HG02588 (cell line): ENCODE data around the gene IL6ST.
"Not testable (repeated sequence)": the region's sequence is repeated elsewhere in the genome, so short reads cannot be mapped to it uniquely, and the experiment has no call there.

Experiments used
- ATAC-seq: cut with Tn5 transposase; IDR thresholded peaks from one replicate; pipeline ENCODE4 v1.9.1; 2021; ENCODE audit warnings: mild to moderate bottlenecking, moderate library complexity; ENCODE audit not compliant: unreplicated experiment

Gene IL6ST

GRCh38 chr5:55969956-55970355 is 24.8 kb downstream of the IL6ST start:
- ATAC-seq, result no peak

- ATAC-seq, result no peak
Observed at GRCh38 chr5:55966284-55966683, 28.5 kb downstream of the IL6ST start.

- ATAC-seq, result no peak
Observed at GRCh38 chr5:55965525-55965924, 29.2 kb downstream of the IL6ST start.

- ATAC-seq, result no peak
Observed at GRCh38 chr5:55960779-55961178, 34.0 kb downstream of the IL6ST start.

GRCh38 chr5:55959208-55959607 is 35.6 kb downstream of the IL6ST start:
- ATAC-seq, result no peak

DNA sequence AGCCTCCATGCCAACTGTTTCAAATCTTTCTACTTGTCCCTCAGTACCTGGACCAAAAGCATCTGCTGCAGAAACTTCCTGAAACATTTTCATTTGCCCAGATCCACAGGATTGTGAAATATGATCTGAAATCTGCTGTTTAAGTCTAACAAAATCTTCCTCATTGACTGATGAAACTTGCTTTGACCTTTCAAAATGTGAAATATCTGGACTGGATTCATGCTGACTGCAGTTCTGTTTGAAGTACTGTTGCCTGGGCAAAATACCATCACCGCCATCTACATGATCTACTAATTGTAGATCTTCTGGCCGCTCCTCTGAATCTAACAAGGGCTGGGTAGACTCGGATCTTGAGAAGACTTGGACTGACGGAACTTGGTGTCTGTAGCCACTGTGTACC is 53.6 kb downstream of the IL6ST start:
- not testable (repeated sequence) for ATAC-seq

GRCh38 chr5:55937598-55937997 is 57.2 kb downstream of the IL6ST start:
- ATAC-seq, result not testable (repeated sequence)

DNA sequence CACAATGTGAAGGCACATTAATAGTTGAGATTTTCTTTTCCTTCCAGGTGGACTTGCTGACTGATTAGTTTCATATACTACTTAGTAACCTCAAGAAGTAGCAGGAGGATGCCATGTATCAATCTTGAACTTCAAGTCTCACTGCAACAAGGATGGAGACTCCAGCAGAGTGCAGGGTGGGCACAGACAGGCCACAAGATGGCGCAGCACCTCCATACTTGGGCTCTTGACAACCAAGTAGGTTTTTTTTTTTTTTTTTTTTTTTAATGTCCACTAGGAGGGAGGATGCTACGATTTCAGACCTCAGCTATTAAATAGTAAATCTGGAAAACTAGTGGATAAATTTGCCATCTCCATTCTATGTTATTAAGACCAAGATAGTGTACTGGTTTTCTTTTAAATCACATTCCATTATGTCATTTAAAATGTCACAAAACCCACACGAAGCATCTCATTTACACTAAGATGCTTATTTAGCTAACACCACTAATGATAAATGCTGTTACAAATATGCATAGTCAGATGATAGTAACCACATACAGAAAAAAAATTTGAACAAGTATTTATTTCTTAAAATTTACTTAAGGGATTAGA is 58.6 kb downstream of the IL6ST start:
- no peak for ATAC-seq

- no peak for ATAC-seq
Observed at GRCh38 chr5:55935371-55935770, 59.4 kb downstream of the IL6ST start.

GRCh38 chr5:55934720-55935119 is 60.0 kb downstream of the IL6ST start:
- ATAC-seq, result no peak

DNA sequence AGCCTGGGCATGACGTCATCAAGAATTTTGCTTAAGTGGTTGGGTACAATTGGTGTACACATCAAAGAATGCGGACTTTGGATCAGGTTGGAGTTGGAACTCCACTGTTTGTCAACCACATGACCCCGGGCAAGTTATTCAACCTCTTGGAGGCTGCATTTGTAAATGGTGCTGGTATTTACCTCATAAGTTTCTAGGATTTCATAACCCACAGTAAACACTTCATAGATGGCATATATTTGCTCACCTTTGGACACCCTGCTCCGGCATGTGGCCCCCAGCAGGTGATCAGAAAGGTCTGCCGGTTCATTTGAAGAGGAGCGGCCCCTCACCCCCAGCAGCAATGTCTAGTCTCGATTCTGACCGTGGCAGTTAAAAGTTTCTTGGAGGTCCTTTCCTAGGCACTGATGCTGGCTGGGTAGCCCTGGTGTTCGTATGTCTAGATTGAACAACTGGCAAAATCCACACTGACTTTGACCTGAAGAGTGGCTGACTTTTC is 60.6 kb downstream of the IL6ST start:
- ATAC-seq, result no peak

DNA sequence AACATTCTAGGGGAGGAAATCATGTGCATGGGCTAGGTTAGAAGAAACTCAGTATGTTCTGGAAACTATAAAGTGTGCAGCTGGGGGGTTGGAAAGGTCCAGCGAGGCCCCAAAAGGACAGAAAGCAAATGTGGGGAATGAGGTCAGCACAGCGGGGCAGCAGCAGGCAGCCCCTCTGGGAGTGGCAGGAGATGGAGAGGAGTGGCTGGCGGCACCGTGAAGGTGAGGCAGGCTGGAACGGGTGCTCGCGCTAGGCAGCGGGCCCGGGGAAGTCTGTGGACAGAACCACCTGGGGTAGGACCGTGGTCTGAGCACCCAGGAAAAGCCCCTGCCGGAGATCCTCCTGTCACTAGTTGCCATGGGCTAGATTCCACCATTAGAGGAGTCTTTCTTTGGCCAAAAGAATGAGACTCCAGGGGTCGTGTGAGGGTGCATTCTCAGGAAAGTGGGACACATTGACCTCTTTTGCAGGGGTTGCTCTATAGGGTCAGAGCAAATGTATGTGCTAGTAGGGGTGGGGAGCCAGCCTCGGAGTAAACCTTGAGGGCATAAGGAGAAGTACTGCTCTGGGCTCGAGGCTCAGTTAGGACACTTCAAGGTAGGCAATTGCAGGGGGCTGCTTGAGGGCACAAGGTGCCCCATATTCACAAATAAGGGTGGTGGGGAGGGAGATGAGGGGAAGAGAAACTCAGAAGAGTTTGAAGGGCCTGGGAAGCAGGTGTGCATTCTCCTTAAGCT is 61.2 kb downstream of the IL6ST start:
- ATAC-seq, result no peak

DNA sequence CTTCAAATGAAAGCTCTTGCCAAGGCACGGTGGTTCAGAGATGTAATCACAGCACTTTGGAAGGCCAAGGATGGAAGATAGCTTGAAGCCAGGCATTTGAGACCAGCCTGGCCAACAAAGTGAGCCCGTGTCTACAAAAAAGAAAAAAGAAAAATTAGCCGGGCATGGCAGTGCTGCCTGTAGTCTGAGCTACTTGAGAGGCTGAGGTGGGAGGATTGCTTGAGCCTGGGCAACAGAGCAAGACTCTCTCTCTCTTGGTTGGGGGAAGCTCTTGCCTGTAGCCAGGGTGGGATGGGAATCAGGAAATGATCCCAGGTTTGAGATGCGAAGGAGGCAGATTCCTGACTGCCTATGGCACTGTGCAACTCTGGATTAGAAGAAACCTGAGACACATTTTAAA is 62.1 kb downstream of the IL6ST start:
- no peak for ATAC-seq

DNA sequence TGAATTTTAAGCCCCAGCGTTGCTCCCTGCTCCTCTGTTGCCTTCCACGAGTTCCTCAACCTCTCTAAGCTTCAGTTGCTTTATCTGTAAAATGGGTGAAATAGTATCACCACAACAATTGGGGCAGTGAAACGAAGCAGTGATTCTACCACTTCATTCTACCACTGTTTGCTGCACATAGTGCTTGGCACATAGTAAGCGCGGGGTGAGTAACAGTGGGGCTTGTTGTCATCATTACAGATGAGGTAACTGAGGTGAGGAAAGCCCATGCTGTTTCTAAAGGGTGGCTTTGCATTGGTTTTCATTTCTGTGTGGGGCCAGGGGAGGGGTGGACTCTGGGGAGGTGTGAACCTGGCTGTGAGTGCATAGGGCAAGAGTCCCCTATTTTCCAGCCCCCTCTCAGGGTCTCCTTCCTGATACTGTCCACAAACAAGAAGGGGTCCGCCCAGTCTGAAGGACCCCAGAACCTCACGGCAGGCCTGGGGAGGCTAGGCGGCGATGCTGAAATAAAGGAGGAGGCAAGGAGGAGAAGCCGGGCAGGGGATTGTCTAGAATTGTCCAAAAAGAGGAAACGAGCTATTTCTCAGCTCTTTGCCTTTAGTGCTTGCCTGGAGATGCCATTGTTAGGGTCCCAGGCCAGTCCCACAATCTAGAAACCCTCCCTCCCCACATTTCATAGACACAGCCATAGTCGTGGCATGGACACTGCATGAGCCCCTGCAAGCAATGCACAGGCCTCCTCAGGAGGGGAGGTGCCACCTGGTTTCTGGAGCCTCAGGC is 65.6 kb downstream of the IL6ST start:
- no peak for ATAC-seq

DNA sequence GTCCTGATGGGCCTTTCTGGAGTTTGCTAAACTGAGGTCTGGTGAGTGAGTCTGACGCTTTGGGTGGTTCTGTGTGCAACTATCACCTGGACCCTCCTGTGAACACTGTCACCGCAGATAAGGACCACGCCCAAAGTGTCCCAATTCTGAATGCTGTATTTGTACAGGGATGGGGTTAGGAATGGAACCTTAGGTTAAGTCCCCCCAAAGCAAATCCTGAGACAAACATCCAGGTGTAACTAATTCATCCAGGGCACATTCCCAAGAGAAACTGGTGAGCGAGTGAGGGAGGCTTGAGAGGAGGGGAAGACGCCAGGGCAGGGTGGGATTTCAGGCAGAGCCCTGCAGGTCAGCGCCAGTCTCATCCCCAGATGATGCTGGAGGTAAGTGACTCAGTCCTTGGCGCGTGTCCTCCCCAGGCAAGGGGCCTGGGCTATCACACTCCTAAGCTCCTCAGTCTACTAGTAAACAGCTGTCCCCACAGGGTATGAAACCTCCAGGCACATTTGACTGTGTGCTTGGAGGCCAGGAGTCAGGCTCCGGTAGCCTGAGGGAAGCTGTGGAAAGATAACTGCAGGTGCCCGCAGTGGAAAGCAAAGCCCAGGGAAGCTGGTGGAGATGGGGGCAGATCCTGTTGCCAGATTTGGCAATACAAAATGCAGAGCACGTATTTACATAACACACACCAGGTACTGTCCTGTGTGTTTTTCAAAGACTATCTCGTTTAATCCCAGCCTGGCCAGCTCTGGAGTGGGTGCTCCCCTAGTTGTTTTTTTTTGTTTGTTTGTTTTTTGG is 66.7 kb downstream of the IL6ST start:
- no peak for ATAC-seq

GRCh38 chr5:55926476-55926875 is 68.3 kb downstream of the IL6ST start:
- no peak for ATAC-seq

GRCh38 chr5:55925712-55926111 is 69.1 kb downstream of the IL6ST start:
- ATAC-seq, result no peak

GRCh38 chr5:55925181-55925580 is 69.6 kb downstream of the IL6ST start:
- ATAC-seq, result no peak

DNA sequence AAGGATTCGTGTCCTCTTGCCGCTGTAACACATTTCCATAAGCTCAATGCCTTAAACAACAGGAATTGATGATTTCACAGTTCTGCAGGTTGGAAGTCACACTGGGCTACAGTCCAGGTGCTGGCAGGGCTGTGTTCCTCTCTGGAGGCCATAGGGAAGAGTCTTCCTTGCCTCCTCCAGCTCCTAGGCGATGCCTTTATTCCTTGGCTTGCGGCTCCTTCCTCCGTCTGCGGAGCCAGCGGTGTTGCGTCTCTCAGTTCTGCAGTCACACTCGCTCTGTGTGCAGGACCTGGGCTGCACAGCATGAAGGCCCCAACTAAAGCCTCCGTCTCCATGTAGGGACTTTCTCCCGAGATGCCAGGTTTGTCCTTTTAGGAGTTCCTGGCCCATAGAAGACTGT is 70.0 kb downstream of the IL6ST start:
- no peak for ATAC-seq

- ATAC-seq, result no peak
Observed at GRCh38 chr5:55923865-55924500, 70.8 kb downstream of the IL6ST start.
